Right lobe of liver (tissue), 4 donors: Measurements from ENCODE around the gene FER.

Experiments
- POLR2A ChIP-seq: fragments of 450-650 bp; IDR thresholded peaks from one replicate; pipeline ENCODE4 v1.6.1; 2017; ENCODE audit warnings: antibody characterized with exemption, mild to moderate bottlenecking
- TF ChIP-seq, protein P1 (sequence below), 4 donors: fragments of 200-600 bp in 3 of 4; fragments of 450-650 bp in 1 of 4; IDR thresholded peaks; one replicate each; pipeline versions ENCODE4 v1.5.1 to v1.8.0; 2016 to 2022; ENCODE audit warnings: antibody characterized with exemption in 4 of 4, mild to moderate bottlenecking in 2 of 4
- donor health status: DM: no; HTN: no; CAD: no.
- donor health status: DM: no; HTN: no; CAD: no.
- donor health status: DM: no; HTN: yes; CAD: no.

DNA sequence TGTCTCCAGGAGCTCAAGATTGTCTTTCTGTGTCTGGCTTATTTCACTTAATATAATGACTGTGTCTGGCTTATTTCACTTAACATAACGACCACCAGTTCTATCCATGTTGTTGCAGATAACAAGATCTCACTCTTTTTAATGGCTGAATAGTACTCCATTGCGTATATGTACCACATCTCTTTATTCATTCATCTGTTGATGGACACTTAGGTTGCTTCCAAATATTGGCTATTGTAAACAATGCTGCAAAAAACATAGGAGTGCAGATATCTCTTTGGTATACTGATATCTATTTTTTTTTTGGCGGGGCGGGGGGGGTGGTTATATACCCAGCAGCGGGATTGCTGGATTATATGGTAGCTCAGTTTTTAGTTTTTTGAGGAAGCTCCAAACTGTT lies 45.5 kb downstream of the FER start:
- TF ChIP-seq, protein P1, sequence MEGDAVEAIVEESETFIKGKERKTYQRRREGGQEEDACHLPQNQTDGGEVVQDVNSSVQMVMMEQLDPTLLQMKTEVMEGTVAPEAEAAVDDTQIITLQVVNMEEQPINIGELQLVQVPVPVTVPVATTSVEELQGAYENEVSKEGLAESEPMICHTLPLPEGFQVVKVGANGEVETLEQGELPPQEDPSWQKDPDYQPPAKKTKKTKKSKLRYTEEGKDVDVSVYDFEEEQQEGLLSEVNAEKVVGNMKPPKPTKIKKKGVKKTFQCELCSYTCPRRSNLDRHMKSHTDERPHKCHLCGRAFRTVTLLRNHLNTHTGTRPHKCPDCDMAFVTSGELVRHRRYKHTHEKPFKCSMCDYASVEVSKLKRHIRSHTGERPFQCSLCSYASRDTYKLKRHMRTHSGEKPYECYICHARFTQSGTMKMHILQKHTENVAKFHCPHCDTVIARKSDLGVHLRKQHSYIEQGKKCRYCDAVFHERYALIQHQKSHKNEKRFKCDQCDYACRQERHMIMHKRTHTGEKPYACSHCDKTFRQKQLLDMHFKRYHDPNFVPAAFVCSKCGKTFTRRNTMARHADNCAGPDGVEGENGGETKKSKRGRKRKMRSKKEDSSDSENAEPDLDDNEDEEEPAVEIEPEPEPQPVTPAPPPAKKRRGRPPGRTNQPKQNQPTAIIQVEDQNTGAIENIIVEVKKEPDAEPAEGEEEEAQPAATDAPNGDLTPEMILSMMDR (IDR thresholded peaks at IDR 0.05): no peak
- no peak for TF ChIP-seq POLR2A
